ENCODE results near the gene STUB1.

- TF ChIP-seq POLR2A (IDR thresholded peaks at IDR 0.05; ENCODE audit: extremely low read depth, insufficient read length) (no peak), CTCF (IDR thresholded peaks at IDR 0.05; ENCODE audit: low read depth, low read length) (no peak), MAX (IDR thresholded peaks at IDR 0.05; ENCODE audit: low read depth, low read length) (no peak), MYC (IDR thresholded peaks at IDR 0.05; ENCODE audit: low read depth, low read length) (no peak)
Measured at GRCh38 chr16:718922-719321, 38.7 kb downstream of the STUB1 start.

All from NB4 (cell line).